Endothelial cell of umbilical vein (primary cell): ENCODE data around the gene BIRC2.

Experiments used
- EZH2 ChIP-seq: IDR thresholded peaks from 2 replicates; pipeline ENCODE4 v1.6.1; 2012; ENCODE audit warnings: borderline replicate concordance, low read depth, mild to moderate bottlenecking, moderate library complexity, low read length, inconsistent platforms; ENCODE audit not compliant: severe bottlenecking
- FOS ChIP-seq: IDR thresholded peaks from 2 replicates; pipeline ENCODE4 v1.6.1; 2011; ENCODE audit warnings: mild to moderate bottlenecking, low read length, moderate library complexity, borderline replicate concordance; ENCODE audit not compliant: insufficient read depth
- JUN ChIP-seq: IDR thresholded peaks from 2 replicates; pipeline ENCODE4 v1.6.1; 2011; ENCODE audit warnings: borderline replicate concordance, low read depth; ENCODE audit not compliant: insufficient read length, insufficient read depth
- MAX ChIP-seq: IDR thresholded peaks from 2 replicates; pipeline ENCODE4 v1.6.1; 2011; ENCODE audit not compliant: insufficient read depth, insufficient read length
- POLR2AphosphoS5 ChIP-seq: IDR thresholded peaks from 2 replicates; pipeline ENCODE4 v1.6.1; 2012; ENCODE audit warnings: low read depth, mild to moderate bottlenecking, control low read depth, low read length, moderate library complexity; ENCODE audit not compliant: insufficient read depth
- TF ChIP-seq, protein P1 (sequence below), 2 donors: IDR thresholded peaks; 1 replicate in 1 of 2; 2 replicates in 1 of 2; pipeline ENCODE4 v1.5.1; 2011; ENCODE audit warnings: low read length in 2 of 2, mild to moderate bottlenecking in 2 of 2, moderate library complexity in 2 of 2, control low read depth in 1 of 2, inconsistent platforms in 1 of 2, low read depth in 1 of 2; ENCODE audit not compliant: insufficient read depth in 1 of 2; ENCODE audit errors: extremely low read depth in 1 of 2

DNA sequence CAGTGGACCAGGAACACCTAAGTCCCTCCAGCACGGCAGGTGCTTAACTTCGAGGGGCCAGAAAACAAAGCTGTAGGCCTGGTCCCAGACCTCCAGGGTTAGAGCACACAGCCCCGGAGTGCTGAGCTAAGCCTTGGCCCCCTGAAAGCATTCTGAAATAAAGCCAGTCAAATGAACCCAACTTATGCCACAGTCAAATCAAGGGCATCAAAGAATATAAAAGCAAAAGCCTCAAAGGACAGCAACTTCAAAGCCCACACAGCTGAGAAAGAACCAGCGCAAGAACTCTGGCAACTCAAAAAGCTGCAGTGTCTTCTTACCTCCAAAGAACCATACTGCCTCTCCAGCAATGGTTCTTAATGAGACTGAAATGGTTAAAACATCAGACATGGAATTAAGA is 66.5 kb downstream of the BIRC2 start:
- TF ChIP-seq MAX (no peak), EZH2 (no peak), POLR2AphosphoS5 (no peak), JUN (no peak), FOS (no peak)
- TF ChIP-seq, protein P1, sequence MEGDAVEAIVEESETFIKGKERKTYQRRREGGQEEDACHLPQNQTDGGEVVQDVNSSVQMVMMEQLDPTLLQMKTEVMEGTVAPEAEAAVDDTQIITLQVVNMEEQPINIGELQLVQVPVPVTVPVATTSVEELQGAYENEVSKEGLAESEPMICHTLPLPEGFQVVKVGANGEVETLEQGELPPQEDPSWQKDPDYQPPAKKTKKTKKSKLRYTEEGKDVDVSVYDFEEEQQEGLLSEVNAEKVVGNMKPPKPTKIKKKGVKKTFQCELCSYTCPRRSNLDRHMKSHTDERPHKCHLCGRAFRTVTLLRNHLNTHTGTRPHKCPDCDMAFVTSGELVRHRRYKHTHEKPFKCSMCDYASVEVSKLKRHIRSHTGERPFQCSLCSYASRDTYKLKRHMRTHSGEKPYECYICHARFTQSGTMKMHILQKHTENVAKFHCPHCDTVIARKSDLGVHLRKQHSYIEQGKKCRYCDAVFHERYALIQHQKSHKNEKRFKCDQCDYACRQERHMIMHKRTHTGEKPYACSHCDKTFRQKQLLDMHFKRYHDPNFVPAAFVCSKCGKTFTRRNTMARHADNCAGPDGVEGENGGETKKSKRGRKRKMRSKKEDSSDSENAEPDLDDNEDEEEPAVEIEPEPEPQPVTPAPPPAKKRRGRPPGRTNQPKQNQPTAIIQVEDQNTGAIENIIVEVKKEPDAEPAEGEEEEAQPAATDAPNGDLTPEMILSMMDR (IDR thresholded peaks at IDR 0.05; ENCODE audit: extremely low read depth in 1 of 2, insufficient read depth in 1 of 2, low read depth in 1 of 2, low read length in 2 of 2): no peak
